Hepatocyte (in vitro differentiated cells): Measurements from ENCODE around the gene TMX1.
"Not testable (repeated sequence)": the region's sequence is repeated elsewhere in the genome, so short reads cannot be mapped to it uniquely, and the experiment has no call there.

Experiments
- EZH2 ChIP-seq: fragments of 200-600 bp; sonication (generic); IDR thresholded peaks from 2 replicates; pipeline ENCODE4 v1.6.1; 2016; ENCODE audit warnings: antibody characterized with exemption, mild to moderate bottlenecking, borderline replicate concordance
- TF ChIP-seq, protein P1 (sequence below): fragments of 200-600 bp; sonication (generic); IDR thresholded peaks from 2 replicates; pipeline ENCODE4 v1.5.1; 2016; ENCODE audit warnings: antibody characterized with exemption, mild to moderate bottlenecking; ENCODE audit not compliant: poor library complexity

DNA sequence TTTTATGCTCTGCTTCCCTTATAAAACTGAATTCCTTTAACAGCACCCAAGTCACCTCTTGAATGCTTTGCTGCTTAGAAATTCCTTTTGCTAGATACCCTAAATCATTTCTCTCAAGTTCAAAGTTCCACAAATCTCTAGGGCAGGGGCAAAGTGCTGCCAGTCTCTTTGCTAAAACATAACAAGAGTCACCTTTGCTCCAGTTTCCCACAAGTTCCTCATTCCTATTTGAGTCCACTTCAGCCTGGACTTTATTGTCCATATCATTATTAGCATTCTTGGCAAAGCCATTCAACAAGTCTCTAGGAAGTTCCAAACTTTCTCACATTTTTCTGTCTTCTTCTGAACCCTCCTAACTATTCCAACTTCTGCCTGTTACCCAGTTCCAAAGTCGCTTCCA is 16.6 kb upstream of the TMX1 start:
- TF ChIP-seq, protein P1, sequence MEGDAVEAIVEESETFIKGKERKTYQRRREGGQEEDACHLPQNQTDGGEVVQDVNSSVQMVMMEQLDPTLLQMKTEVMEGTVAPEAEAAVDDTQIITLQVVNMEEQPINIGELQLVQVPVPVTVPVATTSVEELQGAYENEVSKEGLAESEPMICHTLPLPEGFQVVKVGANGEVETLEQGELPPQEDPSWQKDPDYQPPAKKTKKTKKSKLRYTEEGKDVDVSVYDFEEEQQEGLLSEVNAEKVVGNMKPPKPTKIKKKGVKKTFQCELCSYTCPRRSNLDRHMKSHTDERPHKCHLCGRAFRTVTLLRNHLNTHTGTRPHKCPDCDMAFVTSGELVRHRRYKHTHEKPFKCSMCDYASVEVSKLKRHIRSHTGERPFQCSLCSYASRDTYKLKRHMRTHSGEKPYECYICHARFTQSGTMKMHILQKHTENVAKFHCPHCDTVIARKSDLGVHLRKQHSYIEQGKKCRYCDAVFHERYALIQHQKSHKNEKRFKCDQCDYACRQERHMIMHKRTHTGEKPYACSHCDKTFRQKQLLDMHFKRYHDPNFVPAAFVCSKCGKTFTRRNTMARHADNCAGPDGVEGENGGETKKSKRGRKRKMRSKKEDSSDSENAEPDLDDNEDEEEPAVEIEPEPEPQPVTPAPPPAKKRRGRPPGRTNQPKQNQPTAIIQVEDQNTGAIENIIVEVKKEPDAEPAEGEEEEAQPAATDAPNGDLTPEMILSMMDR, result not testable (repeated sequence)
- not testable (repeated sequence) for TF ChIP-seq EZH2
